Measurements from ENCODE around the gene MLPH.

Gene MLPH

GRCh38 chr2:237488901-237489860 is 2.1 kb downstream of the MLPH start:
- TF ChIP-seq CTCF (IDR thresholded peaks at IDR 0.05; ENCODE audit: low read depth, low read length): no peak
- H3K4me3 ChIP-seq (replicated peaks in 1 of 2; ENCODE audit: low read depth in 2 of 2, low read length in 2 of 2): peak overlapping the region in 1 of 2 donors; percentile 72
- peak; percentile 19 to 42 for DNase-seq (ENCODE audit: low read depth in 2 of 2)

DNA sequence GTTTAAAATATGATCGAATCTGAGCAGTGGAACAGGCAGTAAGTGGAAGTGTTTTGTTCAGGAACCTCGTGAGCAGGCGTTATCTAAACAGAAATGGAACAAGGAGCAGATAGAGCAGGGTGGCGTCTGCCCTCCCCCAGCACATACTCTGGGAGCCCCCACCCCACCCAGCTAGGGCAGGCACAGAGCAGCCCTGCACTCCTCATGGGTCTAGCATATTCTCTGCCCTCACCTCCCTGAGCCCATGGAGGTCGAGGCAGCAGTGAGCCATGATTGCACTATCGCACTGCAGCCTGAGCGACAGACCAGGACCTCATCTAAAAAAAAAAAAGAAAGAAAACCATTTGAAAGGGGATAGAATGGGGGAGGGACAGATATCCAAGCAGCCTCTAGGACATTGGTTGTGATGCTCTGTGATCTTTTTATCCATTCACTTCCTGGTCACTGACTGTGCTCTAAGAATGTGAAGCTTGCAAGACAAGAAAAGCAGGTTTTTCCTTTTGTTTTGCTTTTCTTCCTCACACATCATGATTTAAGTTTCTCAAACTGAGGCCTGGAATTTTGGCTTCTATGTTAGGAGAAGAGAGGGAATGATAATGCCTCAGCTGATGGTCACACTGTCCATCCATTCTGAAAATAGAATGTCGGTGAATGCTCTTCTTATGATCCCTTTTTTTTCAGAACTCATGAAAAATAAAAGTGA is 3.1 kb downstream of the MLPH start:
- no peak overlapping the region for H3K4me3 ChIP-seq (replicated peaks in 1 of 2; ENCODE audit: low read depth in 2 of 2, low read length in 2 of 2)
- DNase-seq (ENCODE audit: low read depth in 2 of 2): no peak
- TF ChIP-seq CTCF (IDR thresholded peaks at IDR 0.05; ENCODE audit: low read depth, low read length): no peak

DNA sequence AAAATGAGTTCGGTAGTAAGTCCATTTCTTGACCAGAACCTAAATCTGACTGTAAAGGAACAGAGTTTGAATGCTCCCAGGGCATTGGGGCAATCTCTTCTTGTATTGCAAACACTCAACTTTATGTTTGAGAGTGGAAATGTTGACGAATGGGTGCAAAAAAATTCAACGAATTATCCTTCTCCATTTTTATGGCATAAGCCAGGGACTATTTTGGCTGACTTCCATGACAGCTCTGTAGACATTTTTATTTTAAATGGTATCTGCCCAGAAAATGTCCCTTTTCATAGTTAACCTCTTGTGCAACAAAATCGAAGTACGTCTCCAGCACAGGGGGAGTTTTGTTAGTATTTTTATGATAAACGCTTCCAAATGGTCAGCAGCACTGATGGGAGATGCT is 3.7 kb downstream of the MLPH start:
- no peak overlapping the region for H3K4me3 ChIP-seq (replicated peaks in 1 of 2; ENCODE audit: low read depth in 2 of 2, low read length in 2 of 2)
- TF ChIP-seq CTCF (IDR thresholded peaks at IDR 0.05; ENCODE audit: low read depth, low read length): no peak
- DNase-seq (ENCODE audit: low read depth in 2 of 2): no peak

DNA sequence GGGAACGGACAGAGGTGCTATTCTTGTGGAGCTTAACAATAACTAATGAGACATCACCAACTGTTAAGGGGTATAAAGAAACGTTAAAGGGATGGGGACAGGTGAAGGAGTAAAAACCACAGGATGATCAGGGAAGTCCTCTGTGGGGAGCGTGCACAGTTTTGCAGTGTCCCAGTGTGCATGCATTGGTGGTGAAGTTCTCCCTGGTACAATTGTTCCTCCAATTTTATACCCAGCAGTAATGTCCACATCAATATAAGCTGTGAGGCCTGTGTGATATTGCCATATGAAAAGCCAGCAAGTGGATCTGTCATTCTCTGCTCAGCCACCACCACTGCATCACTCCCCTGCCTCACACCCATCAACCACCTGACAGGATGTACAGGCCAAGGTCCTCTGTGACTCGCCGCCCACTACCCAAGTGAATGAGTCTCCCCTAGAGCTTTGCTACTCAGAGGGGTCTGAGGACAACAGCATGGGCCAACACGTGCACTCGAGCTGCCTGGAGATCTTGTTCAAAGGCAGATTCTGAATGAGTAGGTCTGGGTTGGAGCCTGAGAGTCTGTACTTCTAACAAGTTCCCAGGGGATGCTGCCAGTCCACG is 4.6 kb downstream of the MLPH start:
- no peak for DNase-seq (ENCODE audit: low read depth in 2 of 2)
- TF ChIP-seq CTCF (IDR thresholded peaks at IDR 0.05; ENCODE audit: low read depth, low read length): no peak
- no peak overlapping the region for H3K4me3 ChIP-seq (replicated peaks in 1 of 2; ENCODE audit: low read depth in 2 of 2, low read length in 2 of 2)

GRCh38 chr2:237492137-237492890 is 5.3 kb downstream of the MLPH start:
- H3K4me3 ChIP-seq (replicated peaks in 1 of 2; ENCODE audit: low read depth in 2 of 2, low read length in 2 of 2): no peak overlapping the region
- TF ChIP-seq CTCF (IDR thresholded peaks at IDR 0.05; ENCODE audit: low read depth, low read length): no peak
- peak in 1 of 2 donors; percentile 48 for DNase-seq (ENCODE audit: low read depth in 2 of 2)

- H3K4me3 ChIP-seq (replicated peaks in 1 of 2; ENCODE audit: low read depth in 2 of 2, low read length in 2 of 2): no peak overlapping the region
- DNase-seq (ENCODE audit: low read depth in 2 of 2): no peak
- TF ChIP-seq CTCF (IDR thresholded peaks at IDR 0.05; ENCODE audit: low read depth, low read length): no peak
Observed at GRCh38 chr2:237494066-237494465, 7.0 kb downstream of the MLPH start.

All from cardiac fibroblast (primary cell).